ENCODE measurements around the gene MELTF. TPM values are rescaled to one million over a fixed set of nuclear protein-coding genes. Genes with fewer than 3 reads are reported as not detected.
A peak's percentile ranks its signal among the peaks of the same experiment; 100 is the strongest.

The MELTF gene
- total RNA-seq, 2 donors from 2014 or later = 3.1 to 6.7 TPM

- peak; percentile 58 for DNase-seq (ENCODE audit: low spot score)
- Histone ChIP-seq H3K27ac (peak overlapping the region; percentile 87 to 94), H3K4me3 (peak overlapping the region in 1 of 2 donors; percentile 61)
These were observed 1.5 kb downstream of the MELTF start for GRCh38 chr3:197027896-197028727.

DNA sequence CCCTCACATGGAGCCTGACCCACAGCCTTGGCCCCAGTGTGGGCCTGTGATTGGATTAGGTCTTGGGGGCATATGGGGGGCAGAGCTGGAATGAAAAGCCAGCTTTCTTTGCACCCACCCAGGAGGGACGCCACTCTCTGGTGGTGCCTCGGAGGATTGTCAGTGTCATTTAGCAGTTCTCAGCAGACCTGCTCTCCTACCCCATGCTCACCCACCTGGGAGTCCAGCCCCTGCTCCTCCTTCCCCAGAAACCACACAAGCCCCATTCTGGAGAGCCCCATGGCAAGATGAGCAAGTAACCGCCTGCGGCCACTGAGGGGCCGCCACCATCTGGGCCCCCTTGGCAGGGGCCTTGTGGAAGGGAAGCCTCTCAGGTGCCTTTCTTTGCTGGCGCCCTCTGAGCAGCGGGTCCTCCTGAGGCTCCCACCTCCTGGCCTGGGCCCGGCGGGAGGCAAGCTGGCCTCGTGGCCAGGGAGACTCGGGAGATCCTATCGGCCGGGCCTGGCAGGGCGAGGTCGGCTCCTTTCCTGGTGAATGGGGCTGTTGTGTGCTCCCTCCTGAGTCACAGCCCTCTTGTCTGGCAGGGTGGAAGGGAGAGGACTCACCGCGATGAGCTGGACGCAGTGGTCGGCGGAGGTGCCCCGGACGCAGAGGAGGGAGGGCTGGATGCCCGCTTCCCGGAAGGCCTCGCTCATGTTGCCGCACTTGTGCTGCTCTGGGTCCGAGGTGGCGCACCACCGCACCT lies 2.3 kb downstream of the MELTF start:
- H3K9me3 ChIP-seq = no peaks in the 10 kb centered on the region
- no peak overlapping the region for H3K27ac ChIP-seq
- no peak overlapping the region for H3K4me3 ChIP-seq
- no peaks in the 10 kb centered on the region for H3K36me3 ChIP-seq
- TF ChIP-seq, protein P1, sequence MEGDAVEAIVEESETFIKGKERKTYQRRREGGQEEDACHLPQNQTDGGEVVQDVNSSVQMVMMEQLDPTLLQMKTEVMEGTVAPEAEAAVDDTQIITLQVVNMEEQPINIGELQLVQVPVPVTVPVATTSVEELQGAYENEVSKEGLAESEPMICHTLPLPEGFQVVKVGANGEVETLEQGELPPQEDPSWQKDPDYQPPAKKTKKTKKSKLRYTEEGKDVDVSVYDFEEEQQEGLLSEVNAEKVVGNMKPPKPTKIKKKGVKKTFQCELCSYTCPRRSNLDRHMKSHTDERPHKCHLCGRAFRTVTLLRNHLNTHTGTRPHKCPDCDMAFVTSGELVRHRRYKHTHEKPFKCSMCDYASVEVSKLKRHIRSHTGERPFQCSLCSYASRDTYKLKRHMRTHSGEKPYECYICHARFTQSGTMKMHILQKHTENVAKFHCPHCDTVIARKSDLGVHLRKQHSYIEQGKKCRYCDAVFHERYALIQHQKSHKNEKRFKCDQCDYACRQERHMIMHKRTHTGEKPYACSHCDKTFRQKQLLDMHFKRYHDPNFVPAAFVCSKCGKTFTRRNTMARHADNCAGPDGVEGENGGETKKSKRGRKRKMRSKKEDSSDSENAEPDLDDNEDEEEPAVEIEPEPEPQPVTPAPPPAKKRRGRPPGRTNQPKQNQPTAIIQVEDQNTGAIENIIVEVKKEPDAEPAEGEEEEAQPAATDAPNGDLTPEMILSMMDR (IDR thresholded peaks at IDR 0.05) = no peak
- peaks cover 0 to 46% of the 10 kb centered on the region in 2 donors for H3K4me1 ChIP-seq
- peak; percentile 59 for DNase-seq (ENCODE audit: low spot score)
- no peaks in the 10 kb centered on the region for H3K27me3 ChIP-seq

More at GRCh38 chr3:197027896-197028727, 1.5 kb downstream of the MELTF start:
- TF ChIP-seq, protein P1 (IDR thresholded peaks at IDR 0.05) = no peak
- no peaks in the 10 kb centered on the region for H3K27me3 ChIP-seq
- H3K4me1 ChIP-seq = peaks cover 0 to 42% of the 10 kb centered on the region in 2 donors
- no peaks in the 10 kb centered on the region for H3K9me3 ChIP-seq
- H3K36me3 ChIP-seq = no peaks in the 10 kb centered on the region

DNA sequence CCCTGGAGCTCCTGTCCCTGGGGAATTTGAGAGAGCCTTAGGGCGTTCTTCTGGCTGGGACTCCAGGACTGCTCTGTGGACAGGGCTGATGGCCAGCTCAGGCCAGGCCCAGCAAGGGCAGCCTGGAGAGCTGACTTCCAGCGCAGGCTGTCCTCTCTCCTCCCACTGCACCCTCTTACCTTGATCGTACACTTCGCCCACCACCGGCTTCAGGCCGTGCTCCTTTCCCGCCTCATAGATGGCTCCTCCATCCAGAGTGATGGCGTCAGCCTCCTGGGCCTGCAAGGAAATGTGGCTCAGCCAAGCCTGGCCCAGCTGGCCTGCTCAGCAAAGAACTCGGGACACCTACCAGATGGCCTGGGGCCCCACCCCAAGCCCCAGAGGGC lies 3.1 kb downstream of the MELTF start:
- TF ChIP-seq, protein P1 (IDR thresholded peaks at IDR 0.05) = no peak
- DNase-seq (ENCODE audit: low spot score) = peak; percentile 57
- H3K27ac ChIP-seq = no peak overlapping the region
- no peaks in the 10 kb centered on the region for H3K27me3 ChIP-seq
- H3K36me3 ChIP-seq = no peaks in the 10 kb centered on the region
- H3K4me1 ChIP-seq = peaks cover 0 to 38% of the 10 kb centered on the region in 2 donors
- no peaks in the 10 kb centered on the region for H3K9me3 ChIP-seq
- H3K4me3 ChIP-seq = no peak overlapping the region

DNA sequence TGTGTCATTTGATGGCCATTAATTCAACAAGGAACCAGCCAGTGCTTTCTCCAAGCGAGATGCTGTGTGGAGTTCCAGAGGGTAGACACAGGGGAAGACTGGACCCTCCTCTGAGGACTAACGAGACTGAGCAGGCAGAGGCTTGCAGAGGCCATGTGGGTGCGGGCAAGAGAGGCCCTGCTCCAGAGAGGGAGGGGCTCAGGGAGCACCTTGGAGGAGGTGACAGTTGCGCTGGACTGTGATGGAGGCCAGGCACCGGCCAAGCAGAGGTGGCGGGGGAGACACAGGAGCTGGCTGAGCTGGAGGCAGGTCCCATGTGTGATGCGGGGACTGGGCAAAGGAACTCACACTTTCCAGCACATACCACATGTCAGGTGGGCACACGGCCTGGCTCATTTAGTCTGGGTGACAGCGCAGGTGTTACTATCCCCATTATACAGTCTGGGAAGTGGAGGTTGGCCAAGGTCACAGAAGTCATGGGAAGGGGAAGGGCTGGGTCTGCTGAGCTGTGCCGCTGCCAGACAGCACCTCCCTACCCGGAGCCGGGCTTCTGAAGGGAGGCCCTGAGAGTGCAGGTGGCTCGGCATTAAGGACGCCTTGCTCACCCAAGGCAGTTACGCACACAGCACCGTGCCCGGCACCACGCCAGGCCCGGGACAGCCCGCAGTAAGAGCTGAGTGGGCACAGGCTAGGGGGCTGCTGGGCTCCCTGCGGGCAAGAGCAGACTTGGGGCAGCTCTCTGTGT lies 3.7 kb downstream of the MELTF start:
- no peaks in the 10 kb centered on the region for H3K36me3 ChIP-seq
- no peak overlapping the region for H3K4me3 ChIP-seq
- DNase-seq (ENCODE audit: low spot score) = peak; percentile 55
- H3K9me3 ChIP-seq = no peaks in the 10 kb centered on the region
- no peaks in the 10 kb centered on the region for H3K27me3 ChIP-seq
- H3K27ac ChIP-seq = no peak overlapping the region
- TF ChIP-seq, protein P1 (IDR thresholded peaks at IDR 0.05) = no peak
- peaks cover 0 to 32% of the 10 kb centered on the region in 2 donors for H3K4me1 ChIP-seq

DNA sequence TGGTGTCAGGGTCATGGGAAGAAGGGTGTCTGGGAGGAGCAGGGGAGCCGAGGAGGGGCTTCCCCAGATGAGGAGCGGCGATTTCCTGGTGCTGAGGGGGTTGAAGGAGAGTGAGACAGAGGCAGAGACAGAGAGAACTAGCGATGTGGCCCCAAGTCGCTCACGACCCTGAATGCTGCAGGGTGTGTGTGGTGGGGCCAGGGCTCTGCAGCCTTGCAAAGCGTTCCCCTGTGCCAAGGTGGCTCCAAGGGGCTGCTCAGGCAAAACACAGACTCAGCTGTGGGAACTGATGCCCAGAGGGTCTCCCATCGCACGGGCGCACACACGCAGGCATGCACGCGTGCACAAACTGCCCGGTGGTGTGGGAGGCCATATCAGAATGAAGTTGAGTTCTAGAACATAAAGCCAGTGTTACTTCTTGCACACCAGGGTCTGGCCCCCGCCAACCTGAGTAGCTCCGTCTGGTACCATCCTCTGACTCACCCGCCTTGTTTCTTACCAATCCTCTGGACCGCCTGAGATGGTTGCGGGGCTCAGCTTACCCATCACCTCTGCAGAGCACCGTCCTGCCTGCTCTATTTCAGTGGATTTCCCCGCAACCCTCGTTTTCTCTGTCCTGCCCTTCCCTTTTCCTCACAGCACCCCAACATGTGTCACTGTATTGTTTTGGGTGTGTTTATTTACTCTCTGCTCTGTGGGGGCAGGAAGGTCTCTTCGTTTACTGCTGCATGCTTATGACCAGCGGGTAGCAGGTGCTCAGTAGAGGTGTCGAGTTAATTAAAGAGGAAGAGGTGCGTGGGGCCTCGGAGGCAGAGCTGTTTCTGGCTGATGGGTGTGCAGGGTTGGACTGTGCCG lies 4.5 kb downstream of the MELTF start:
- H3K4me1 ChIP-seq = peaks cover 0 to 27% of the 10 kb centered on the region in 2 donors
- TF ChIP-seq, protein P1 (IDR thresholded peaks at IDR 0.05) = no peak
- no peaks in the 10 kb centered on the region for H3K27me3 ChIP-seq

More for the DNA sequence above, 4.5 kb downstream of the MELTF start:
- no peaks in the 10 kb centered on the region for H3K36me3 ChIP-seq
- no peak overlapping the region for H3K27ac ChIP-seq
- H3K9me3 ChIP-seq = no peaks in the 10 kb centered on the region
- no peak for DNase-seq (ENCODE audit: low spot score)
- H3K4me3 ChIP-seq = no peak overlapping the region
